AG04449 (cell line): ENCODE measurements around the gene GFM1.

ENCODE experiments used
- CTCF ChIA-PET: fragments of 350-600 bp; formaldehyde crosslinking; extraction: SDS; loops from one replicate; lab custom pipeline; 2021; ENCODE audit warnings: antibody characterized with exemption; lab: Yijun Ruan, JAX
- POLR2A ChIA-PET: fragments of 400-600, 350-600 bp; formaldehyde crosslinking; extraction: SDS; loops from one replicate; lab custom pipeline; 2020; ENCODE audit warnings: antibody characterized with exemption, inconsistent platforms; lab: Yijun Ruan, JAX
- DNase-seq: peaks from one replicate; pipeline ENCODE4 v3.0.0-alpha.2; 2010; ENCODE audit warnings: low read depth, low spot score
- H3K4me3 ChIP-seq: 2 replicates; pipeline ENCODE4 v1.5.1; 2011; ENCODE audit warnings: low read depth, mild to moderate bottlenecking, control low read depth, low read length
- CTCF ChIP-seq: IDR thresholded peaks from one replicate; pipeline ENCODE4 v1.5.1; 2011; ENCODE audit warnings: mild to moderate bottlenecking, moderate library complexity, low read length, control low read depth, inconsistent platforms; ENCODE audit not compliant: insufficient read depth; ENCODE audit errors: missing control alignments

The GFM1 gene

DNA sequence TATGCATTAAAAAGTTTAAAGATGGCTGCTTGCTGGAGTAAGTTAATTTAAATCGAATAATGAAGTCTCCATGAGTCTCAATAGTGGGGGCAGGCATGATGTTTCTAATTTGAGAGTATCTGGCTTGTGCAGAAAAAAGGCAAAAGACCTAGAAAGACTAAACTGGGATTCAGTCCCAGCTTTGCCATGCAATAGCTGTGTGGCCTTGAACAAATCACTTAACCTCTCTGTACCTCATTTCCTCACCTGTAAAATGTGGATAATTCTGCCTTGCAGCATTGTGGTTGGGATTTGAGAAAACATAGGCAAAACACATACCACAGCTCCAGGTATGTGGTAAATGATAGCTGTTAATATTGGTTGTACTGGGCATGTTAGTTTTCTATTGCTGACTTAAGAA lies 19.5 kb downstream of the GFM1 start:
- CTCF ChIA-PET: interaction anchor here (0.9 to 7.8 kb wide), 6 partner anchors 9 to 124 kb away, joined by 3 to 436 read pairs (median 22); partner anchors contain the start of gene LXN

GRCh38 chr3:158666416-158666815 lies 22.1 kb downstream of the GFM1 start:
- no peak for DNase-seq
- ChIA-PET POLR2A (no interaction called here), CTCF (interaction anchor here (1.5 to 8.1 kb wide), 2 partner anchors 105 to 122 kb away, joined by 3 to 71 read pairs; no protein-coding TSS in a partner anchor)
- TF ChIP-seq CTCF: no peak
- H3K4me3 ChIP-seq: no peak overlapping the region

More for the DNA sequence above, 19.5 kb downstream of the GFM1 start:
- POLR2A ChIA-PET: no interaction called here
- DNase-seq: no peak
- no peak overlapping the region for H3K4me3 ChIP-seq
- no peak for TF ChIP-seq CTCF

DNA sequence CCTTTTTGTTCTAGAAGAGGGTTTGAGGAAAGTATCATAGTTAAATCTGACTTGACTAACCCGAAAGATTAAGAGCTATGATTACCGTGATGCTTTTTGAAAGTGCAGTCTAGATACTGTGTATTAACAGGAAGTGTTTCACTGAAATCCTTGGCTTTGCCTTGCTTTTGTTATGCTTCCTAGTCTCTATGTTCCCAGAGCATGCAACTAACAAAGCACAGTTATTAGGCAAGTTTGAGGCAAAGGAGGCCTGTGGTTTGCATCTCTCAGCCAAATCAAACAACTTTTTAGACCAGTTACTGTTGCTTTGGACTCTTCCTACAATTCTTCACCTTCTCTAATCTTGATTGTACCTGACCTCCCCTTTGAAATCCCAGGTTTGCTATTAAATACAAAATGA lies 24.2 kb downstream of the GFM1 start:
- DNase-seq: peak; percentile 17
- POLR2A ChIA-PET: no interaction called here
- CTCF ChIA-PET: interaction anchor here (1.0 to 8.1 kb wide), 6 partner anchors 9 to 129 kb away, joined by 3 to 71 read pairs (median 8); partner anchors contain the start of gene GFM1
- TF ChIP-seq CTCF: no peak
- H3K4me3 ChIP-seq: no peak overlapping the region

DNA sequence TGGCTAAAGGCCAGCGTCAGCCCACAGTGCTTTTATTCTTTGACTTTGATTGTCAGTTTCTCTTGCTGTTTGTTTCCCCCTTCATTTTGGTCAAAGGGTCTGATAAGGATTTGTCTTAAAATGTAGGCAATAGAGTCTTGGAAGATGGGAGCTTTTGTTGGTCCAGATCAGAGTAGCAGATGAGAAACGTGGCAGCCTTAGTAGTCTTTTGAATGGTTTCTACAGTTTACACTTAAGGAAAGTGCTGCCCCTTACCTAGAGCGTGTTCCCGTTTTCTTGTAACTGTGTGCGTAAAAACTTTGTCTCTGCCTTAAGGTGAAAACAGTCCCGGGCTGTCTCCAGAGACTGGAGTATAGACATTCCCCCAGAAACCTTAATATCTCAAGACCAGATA lies 27.5 kb downstream of the GFM1 start:
- TF ChIP-seq CTCF: no peak
- CTCF ChIA-PET: interaction anchor here (0.6 to 8.1 kb wide), 16 partner anchors 7 to 126 kb away, joined by 3 to 71 read pairs (median 4); no protein-coding TSS in a partner anchor
- POLR2A ChIA-PET: interaction anchor here (1.0 kb wide), 1 partner anchor 31 kb away, joined by 4 read pairs; no protein-coding TSS in a partner anchor
- DNase-seq: no peak
- H3K4me3 ChIP-seq: peak overlapping the region; percentile 71

- DNase-seq: peak; percentile 33
- H3K4me3 ChIP-seq: peak within 1 kb of the TSS; percentile 71
- ChIA-PET POLR2A (interaction anchor here (0.7 to 1.0 kb wide), 2 partner anchors 30 to 36 kb away, joined by 3 to 4 read pairs; no protein-coding TSS in a partner anchor), CTCF (interaction anchor here (0.6 to 8.1 kb wide), 16 partner anchors 8 to 125 kb away, joined by 3 to 71 read pairs (median 4); no protein-coding TSS in a partner anchor)
- peak; percentile 96 for TF ChIP-seq CTCF
These were observed 28.2 kb downstream of the GFM1 start, which contains the start of gene LXN for GRCh38 chr3:158672215-158673176. LXN (minus strand) TSS chr3:158672648; CDS start chr3:158672478, 170 bp downstream.

DNA sequence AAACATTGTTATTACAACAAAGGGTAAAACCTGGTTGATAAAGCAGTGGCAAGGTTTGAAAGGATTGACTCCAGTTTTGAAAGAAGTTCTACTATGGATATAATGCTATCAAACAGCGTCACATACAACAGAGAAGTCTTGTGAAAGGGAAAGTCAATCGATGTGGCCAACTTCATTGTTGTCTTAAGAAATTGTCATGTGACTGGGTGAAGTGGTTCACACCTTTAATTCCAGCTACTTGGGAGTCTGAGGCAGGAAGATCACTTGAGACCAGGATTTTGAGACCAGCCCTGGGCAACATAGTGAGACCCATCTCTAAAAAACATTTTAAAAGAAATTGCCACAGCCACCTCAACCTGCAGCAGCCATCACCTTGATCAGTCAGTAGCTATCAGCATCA lies 34.4 kb downstream of the GFM1 start:
- no peak for TF ChIP-seq CTCF
- no peak overlapping the region for H3K4me3 ChIP-seq
- no peak for DNase-seq
- ChIA-PET CTCF (interaction anchor here (0.5 to 4.5 kb wide), 6 partner anchors 18 to 1356 kb away, joined by 3 to 39 read pairs (median 8); no protein-coding TSS in a partner anchor), POLR2A (no interaction called here)
